HUES48 (cell line): ENCODE measurements around the gene LSAMP.

Experiments
- H3K27ac ChIP-seq: one replicate; pipeline ENCODE4 v1.7.0; 2013; ENCODE audit warnings: low read depth, low read length, inconsistent platforms
- H3K27me3 ChIP-seq: 2 replicates; pipeline ENCODE4 v1.6.1; 2013; ENCODE audit warnings: mild to moderate bottlenecking, low read length; ENCODE audit not compliant: control insufficient read depth, insufficient read depth
- H3K36me3 ChIP-seq: 2 replicates; pipeline ENCODE4 v1.6.1; 2013; ENCODE audit warnings: low read length; ENCODE audit not compliant: control insufficient read depth, insufficient read depth
- H3K4me1 ChIP-seq: 2 replicates; pipeline ENCODE4 v1.6.1; 2013; ENCODE audit warnings: mild to moderate bottlenecking, low read length; ENCODE audit not compliant: control insufficient read depth, insufficient read depth
- H3K4me3 ChIP-seq: 2 replicates; pipeline ENCODE4 v1.5.1; 2013; ENCODE audit warnings: mild to moderate bottlenecking, low read depth, low read length
- H3K9ac ChIP-seq: 2 replicates; pipeline ENCODE4 v1.6.1; 2013; ENCODE audit warnings: mild to moderate bottlenecking, low read depth, low read length, moderate library complexity
- H3K9me3 ChIP-seq: 2 replicates; pipeline ENCODE4 v1.6.1; 2013; ENCODE audit warnings: low read length; ENCODE audit not compliant: control insufficient read depth, insufficient read depth

The LSAMP gene

DNA sequence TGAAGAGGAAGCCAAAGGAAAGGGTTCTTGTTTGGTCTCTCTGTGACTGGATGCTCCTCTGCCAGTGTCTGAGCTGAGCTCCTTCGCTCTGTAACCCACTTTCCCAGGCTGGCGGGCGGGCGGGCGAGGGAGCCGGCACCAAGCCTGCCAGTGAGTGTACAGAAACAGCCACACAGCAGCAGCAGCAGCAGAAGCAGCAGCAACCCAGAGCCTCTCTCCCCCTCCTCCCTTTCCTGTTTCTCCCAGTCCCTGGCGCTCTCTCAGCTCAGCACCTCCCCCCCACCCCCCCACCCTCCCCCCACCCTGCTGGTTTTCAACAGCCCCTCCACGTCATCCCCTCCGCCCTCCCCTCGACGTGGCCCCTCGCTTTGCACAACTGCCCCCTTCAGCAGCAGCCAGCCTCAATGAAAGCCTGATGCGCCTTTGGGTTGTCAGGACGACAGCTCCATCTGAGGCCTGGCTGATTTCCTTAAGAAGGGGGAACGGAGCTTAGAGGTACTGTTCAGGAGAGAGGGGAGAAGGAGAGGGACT is at the start of gene LSAMP:
Gene LSAMP, minus strand, starts transcription at position 177 of the 531 bp plus-strand sequence.
- Histone ChIP-seq H3K4me1 (peaks cover 25% of the 10 kb centered on the region), H3K9me3 (no peaks in the 10 kb centered on the region), H3K27me3 (peaks cover 20% of the 10 kb centered on the region), H3K9ac (peak within 1 kb of the TSS; percentile 30), H3K27ac (peak within 1 kb of the TSS; percentile 23), H3K36me3 (no peaks in the 10 kb centered on the region), H3K4me3 (peak within 1 kb of the TSS; percentile 82)

DNA sequence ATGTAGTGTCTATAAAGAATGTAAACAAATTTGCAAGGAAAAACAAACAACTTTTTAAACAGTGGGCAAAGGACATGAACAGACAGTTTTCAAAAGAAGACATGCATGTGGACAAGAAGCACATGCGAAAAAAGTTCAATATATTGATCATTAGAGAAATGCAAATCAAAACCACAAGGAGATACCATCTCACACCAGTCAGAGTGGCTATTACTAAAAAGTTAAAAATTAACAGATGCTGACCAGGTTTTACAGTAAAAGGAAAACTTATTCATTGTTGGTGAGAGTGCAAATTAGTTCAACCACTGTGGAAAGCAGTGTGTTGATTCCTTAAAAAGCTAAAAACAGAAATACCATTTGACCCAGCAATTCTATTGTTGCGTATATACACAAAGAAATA is 47.1 kb upstream of the LSAMP start:
- no peak overlapping the region for H3K4me3 ChIP-seq
- no peak overlapping the region for H3K27ac ChIP-seq
- H3K4me1 ChIP-seq: no peaks in the 10 kb centered on the region
- no peaks in the 10 kb centered on the region for H3K9me3 ChIP-seq
- no peak overlapping the region for H3K9ac ChIP-seq
- no peaks in the 10 kb centered on the region for H3K27me3 ChIP-seq
- no peaks in the 10 kb centered on the region for H3K36me3 ChIP-seq

DNA sequence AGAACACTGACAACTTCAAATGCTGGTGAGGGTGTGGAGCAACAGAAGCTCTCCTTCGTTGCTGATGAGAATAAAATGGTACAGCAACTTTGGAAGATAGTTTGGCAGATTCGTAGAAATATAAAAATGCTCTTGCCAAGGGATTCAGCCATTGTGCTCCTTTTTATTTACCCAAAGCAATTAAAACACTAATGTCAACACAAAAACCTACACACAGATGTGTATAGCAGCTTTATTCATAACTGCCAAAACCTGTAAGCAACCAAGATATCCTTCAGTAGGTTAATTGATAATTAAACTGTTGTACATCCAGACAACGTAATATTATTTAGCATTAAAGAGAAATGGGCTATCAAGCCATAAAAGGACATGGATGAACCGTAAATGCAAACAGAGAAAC is 37.8 kb upstream of the LSAMP start:
- Histone ChIP-seq H3K36me3 (no peaks in the 10 kb centered on the region), H3K9ac (no peak overlapping the region), H3K4me3 (no peak overlapping the region), H3K27me3 (no peaks in the 10 kb centered on the region), H3K4me1 (no peaks in the 10 kb centered on the region), H3K27ac (no peak overlapping the region), H3K9me3 (peaks cover 13% of the 10 kb centered on the region)

DNA sequence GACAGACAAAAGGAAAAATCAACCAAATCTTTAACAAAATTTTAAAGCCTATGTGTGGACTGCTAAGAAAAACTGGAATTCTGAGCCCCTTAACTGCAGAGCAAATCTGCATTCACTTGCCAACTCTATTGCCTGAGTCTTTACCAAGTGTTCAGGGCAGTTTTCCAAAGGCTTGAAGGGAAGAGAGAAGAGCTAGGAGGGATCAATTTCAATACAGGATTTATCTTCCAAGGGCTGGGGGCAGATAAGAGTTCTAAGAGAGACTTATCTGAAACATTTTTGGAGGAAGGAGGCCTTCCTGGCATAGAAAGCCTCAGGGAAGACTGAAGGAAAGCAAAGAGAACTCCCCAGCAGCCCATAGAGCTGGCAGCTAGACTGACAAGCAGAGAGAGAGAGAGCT is 31.4 kb upstream of the LSAMP start:
- Histone ChIP-seq H3K9me3 (peaks cover 17% of the 10 kb centered on the region), H3K4me1 (0 out of 2 replicates have a peak, but pooled peaks cover 2% of the 10 kb centered on the region), H3K4me3 (no peak overlapping the region), H3K9ac (no peak overlapping the region), H3K27ac (no peak overlapping the region), H3K36me3 (no peaks in the 10 kb centered on the region), H3K27me3 (no peaks in the 10 kb centered on the region)

DNA sequence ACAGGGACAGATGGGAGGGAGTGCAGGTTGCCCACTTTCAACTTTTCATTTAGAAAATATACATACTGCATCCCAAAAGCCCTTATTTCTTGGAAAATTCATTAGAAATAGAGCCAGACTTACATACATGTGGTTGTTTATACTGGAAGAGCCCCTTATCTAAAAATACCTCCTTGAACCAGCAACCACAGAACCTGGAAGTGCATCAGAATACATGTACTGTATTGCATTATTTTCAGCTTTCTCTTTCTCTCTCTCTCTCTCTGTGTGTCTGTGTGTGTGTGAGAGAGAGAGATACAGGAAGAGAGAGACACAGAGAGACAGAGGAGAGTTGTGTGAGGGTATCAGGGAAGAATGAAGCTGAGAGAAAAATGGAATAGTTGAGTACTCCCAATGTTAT is 29.5 kb upstream of the LSAMP start:
- Histone ChIP-seq H3K27me3 (no peaks in the 10 kb centered on the region), H3K9ac (no peak overlapping the region), H3K27ac (no peak overlapping the region), H3K9me3 (peaks cover 17% of the 10 kb centered on the region), H3K4me3 (no peak overlapping the region), H3K36me3 (no peaks in the 10 kb centered on the region), H3K4me1 (0 out of 2 replicates have a peak, but pooled peaks cover 2% of the 10 kb centered on the region)

DNA sequence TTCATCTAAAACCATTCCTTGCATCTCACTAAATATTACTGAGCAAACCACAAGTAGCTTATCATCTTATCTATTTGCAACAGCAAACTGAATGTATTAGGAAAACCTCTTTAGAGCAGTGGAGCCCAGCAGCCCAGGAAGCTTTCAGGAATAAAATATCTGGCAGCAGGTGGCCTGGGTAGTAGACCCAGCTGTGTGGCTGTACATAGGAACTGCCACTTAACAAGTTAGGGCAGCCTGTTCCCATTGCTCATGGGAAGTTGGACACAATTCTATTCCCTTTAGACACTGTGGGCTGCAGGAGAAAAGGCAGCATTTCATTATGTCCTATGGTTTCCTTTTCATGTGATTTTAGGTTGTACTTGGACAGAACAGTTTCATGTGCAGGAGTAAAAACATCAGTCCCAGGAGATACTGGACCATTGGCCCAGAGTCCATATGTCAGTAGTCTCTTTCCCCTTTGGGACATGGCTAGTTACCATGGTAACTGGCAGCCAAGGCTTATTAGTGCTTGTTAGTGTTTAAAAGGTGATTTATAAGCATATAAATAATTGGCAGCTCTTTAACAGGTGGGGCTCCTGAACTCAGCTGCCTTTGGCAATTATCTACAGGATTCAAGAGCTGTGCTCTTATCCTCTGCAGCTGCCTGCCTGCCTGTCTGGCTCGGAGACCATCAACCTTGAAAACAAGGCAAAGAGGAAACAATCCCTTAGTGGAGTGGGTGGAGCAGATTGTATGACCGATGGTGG is 28.9 kb upstream of the LSAMP start:
- no peaks in the 10 kb centered on the region for H3K36me3 ChIP-seq
- 0 out of 2 replicates have a peak, but pooled peaks cover 2% of the 10 kb centered on the region for H3K4me1 ChIP-seq
- peaks cover 14% of the 10 kb centered on the region for H3K9me3 ChIP-seq
- H3K4me3 ChIP-seq: no peak overlapping the region
- no peaks in the 10 kb centered on the region for H3K27me3 ChIP-seq
- no peak overlapping the region for H3K9ac ChIP-seq
- H3K27ac ChIP-seq: no peak overlapping the region

DNA sequence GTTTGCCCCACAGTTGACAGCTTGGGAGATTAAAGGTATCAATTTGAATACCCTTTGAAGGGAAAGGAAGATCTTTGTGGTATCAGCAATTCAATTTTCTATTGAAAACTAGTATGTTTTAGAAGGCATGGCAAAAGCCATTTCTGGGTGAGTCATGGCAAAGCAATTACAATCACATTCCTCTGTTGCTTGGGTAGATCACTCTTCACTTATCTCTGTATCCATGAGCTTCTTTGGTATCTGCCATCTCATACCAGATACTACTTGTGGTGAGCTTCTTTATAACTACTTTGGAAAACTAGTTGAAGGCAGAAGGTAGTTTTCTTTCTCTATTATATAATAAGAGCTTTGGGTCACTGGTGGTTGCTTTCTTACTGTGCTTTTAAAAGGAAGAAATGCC is 28.3 kb upstream of the LSAMP start:
- 0 out of 2 replicates have a peak, but pooled peaks cover 2% of the 10 kb centered on the region for H3K4me1 ChIP-seq
- H3K4me3 ChIP-seq: no peak overlapping the region
- H3K9ac ChIP-seq: no peak overlapping the region
- no peaks in the 10 kb centered on the region for H3K27me3 ChIP-seq
- no peak overlapping the region for H3K27ac ChIP-seq
- H3K9me3 ChIP-seq: peaks cover 8% of the 10 kb centered on the region
- H3K36me3 ChIP-seq: no peaks in the 10 kb centered on the region

DNA sequence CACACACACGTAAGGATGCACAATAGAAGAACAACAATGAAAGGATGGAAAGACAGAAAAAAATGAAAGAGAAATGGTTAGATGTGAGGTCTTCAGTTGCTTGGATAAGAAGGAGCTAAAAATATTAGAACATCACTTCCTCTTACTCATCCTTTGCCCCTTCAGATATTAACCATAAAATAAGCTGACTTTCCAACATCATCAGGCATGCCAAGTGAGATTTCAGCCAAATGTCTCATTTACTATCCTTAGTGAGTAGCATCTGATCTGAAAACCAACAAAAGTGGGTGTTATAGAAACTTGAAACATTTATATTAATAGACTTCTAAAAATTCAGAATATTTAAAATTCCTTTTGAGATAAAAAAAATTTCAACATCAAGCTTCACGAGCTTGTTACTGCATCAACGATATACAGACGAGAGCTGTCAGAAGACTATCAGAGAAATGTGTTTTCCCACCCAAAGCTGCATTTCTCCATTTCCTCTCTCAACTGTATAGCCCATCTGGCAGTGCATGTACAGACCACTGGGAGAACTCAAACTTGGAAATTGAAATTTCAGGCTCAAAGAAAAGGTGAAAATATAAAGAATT is 25.4 kb upstream of the LSAMP start:
- H3K27me3 ChIP-seq: no peaks in the 10 kb centered on the region
- H3K4me3 ChIP-seq: no peak overlapping the region
- H3K4me1 ChIP-seq: 0 out of 2 replicates have a peak, but pooled peaks cover 2% of the 10 kb centered on the region
- H3K9ac ChIP-seq: no peak overlapping the region
- H3K9me3 ChIP-seq: no peaks in the 10 kb centered on the region
- no peak overlapping the region for H3K27ac ChIP-seq
- H3K36me3 ChIP-seq: no peaks in the 10 kb centered on the region

DNA sequence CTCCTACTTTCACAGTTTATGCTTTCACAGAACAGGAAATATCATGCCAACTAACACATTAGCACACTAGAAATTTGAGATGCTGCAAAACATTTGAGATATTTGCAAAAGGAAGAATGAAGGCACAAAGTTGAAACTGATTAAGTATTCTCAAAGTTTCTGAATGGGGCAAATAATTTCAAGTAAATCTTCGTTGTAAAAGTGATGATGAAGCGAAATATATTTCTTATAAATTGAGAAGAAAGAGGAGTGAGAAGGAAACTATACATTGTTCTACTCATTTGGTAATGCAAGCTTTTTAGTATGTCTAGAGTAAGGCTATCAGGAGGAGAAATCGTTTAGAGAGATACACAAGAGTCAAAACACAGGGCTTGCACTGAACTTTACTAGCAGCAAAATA is 24.3 kb upstream of the LSAMP start:
- no peak overlapping the region for H3K4me3 ChIP-seq
- H3K27ac ChIP-seq: no peak overlapping the region
- H3K9ac ChIP-seq: no peak overlapping the region
- no peaks in the 10 kb centered on the region for H3K36me3 ChIP-seq
- H3K4me1 ChIP-seq: 0 out of 2 replicates have a peak, but pooled peaks cover 2% of the 10 kb centered on the region
- H3K9me3 ChIP-seq: no peaks in the 10 kb centered on the region
- no peaks in the 10 kb centered on the region for H3K27me3 ChIP-seq

DNA sequence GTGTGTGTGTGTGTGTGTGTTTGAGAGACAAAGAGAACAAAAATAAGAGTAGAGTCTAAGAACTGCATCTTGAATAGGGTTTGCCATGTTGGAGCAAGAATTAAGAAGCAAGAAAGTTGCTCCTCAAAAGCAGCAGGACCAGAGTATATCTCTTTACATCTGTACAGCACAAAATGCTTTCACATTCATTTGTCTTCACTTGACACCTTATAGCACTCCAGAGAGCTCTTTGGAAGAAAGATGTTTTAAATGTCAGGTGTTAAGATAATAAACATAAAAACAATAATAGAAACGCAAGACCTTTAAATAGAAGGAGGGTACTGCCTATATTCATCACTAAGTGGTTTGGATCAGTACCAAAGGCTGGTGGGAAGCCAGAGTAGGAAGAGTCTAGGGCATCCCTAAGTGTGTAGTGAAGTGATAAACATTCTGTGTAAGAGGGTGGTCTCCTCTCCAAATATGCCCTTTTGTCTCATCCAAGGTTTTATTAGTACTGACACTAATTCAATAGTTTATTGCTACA is 19.1 kb upstream of the LSAMP start:
- Histone ChIP-seq H3K27ac (no peak overlapping the region), H3K9ac (no peak overlapping the region), H3K36me3 (no peaks in the 10 kb centered on the region), H3K4me1 (no peaks in the 10 kb centered on the region), H3K9me3 (no peaks in the 10 kb centered on the region), H3K4me3 (no peak overlapping the region), H3K27me3 (no peaks in the 10 kb centered on the region)
